GOT3 (cell line): ENCODE data around the gene TCHH.
"Not testable (repeated sequence)": the region's sequence is repeated elsewhere in the genome, so short reads cannot be mapped to it uniquely, and the experiment has no call there.

Experiments
- DNase-seq: peaks from one replicate; lab custom pipeline; 2025; ENCODE audit warnings: mixed read lengths; lab: John Stamatoyannopoulos, UW

Gene TCHH

DNA sequence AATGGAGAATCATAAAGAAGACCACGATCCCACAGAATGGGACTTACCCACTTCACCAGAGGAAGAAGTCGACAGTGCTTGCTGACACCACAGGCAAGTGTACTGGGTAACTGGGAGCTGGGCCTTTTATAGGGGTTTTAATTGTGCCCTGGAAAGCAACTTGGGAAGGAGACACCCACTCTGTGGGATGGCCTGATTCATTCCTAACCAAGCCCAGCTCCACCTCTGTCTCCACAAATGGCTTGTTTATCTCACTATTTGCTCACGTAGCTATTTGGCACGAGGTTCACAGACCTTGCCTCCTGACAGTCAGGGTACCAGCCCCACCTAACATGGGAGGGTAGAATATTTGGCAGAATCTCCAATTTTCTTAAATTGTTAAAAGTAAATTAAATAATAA is at the start of gene TCHH:
Gene TCHH (minus strand): TSS at position 101 of the 400 bp plus-strand sequence. CDS start 1,364 bp downstream, outside the sequence.
- DNase-seq, result no peak

GRCh38 chr1:152164517-152165136 is 49.4 kb upstream of the TCHH start:
- DNase-seq, result no peak

GRCh38 chr1:152162792-152163463 is 47.7 kb upstream of the TCHH start:
- DNase-seq, result no peak

GRCh38 chr1:152160576-152160975 is 45.3 kb upstream of the TCHH start:
- no peak for DNase-seq

DNA sequence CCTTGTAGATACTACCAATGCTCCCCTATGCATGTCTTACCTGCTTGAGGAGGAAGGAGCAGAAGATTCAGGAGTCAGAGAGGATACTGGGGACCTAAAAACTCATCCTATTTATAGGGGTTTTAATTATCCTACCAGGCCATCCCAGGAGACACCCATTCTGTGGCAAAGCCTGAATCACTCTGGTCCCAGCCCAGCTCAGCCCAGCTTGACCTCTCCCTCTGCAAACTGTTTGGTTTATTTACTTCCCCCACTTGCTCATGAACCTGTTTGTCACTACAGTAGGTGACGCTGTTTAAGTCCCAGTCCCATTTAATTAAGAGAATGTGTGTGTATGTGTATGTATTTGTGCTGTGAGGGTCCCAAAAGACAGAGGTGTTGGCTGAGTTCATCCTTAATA is 43.9 kb upstream of the TCHH start, which contains the start of gene RPTN:
Gene RPTN (minus strand): TSS at position 85 of the 400 bp plus-strand sequence. CDS start 1,339 bp downstream, outside the sequence.
- DNase-seq, result no peak

DNA sequence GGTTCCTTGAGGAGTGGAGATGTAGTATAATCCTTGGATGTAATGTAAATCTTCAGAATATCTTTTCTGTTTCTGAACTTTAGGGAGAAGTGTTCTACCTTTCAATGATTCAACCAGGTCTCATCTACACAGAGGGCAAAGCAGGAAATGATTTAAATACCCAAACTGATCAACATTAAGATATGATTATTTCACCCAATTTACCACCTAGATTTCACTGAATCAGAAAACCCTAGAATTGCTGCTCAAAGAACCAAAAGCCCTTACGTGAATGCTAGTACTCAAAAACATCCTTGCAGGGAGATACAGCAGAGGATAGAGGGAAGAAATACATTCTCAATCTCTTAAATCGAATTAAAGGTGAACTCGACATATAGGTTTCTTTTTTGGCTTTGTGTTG is 38.8 kb upstream of the TCHH start:
- no peak for DNase-seq

- DNase-seq, result no peak
Observed at GRCh38 chr1:152151646-152152045, 36.4 kb upstream of the TCHH start.

DNA sequence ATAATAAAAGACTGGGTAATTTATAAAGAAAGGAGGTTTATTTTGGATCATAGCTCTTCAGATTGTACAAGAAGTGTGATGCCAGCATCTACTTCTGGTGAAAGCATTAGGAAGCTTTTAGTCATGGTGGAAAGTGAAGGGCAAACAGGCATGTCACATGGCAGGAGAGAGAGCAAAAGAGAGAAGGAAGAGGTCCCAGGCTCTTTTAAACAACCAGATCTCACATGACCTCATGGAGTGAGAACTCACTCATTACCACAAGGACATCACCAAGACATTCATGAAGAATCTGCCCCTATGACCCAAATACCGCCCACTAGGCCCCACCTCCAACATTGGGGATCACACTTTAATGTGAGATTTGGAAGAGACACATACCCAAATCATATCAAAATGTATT is 33.7 kb upstream of the TCHH start:
- DNase-seq, result no peak

GRCh38 chr1:152148051-152148450 is 32.8 kb upstream of the TCHH start:
- no peak for DNase-seq

DNA sequence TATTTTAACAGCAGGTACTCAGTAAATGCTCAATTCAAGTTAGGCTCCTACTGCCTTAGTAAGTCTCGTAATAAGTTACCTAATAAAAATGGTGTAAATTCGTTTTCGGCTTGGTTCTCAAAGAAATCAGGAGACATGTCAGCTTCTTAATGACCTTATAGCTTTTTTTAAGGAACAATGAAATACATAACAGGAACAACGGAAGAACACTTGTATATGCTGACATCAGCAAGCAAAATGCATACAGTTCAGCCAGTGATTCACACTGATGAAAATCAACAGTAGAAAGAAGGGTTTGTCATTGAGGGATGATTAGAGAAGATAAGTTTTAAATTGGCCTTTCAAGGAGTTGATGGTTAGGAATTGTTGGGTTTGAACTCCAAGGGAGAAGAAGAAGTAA is 30.5 kb upstream of the TCHH start:
- DNase-seq, result no peak

- DNase-seq, result not testable (repeated sequence)
Observed at GRCh38 chr1:152144674-152145183, 29.5 kb upstream of the TCHH start.

- DNase-seq, result no peak
Observed at GRCh38 chr1:152143150-152143887, 28.1 kb upstream of the TCHH start.

- no peak for DNase-seq
Observed at GRCh38 chr1:152141971-152142584, 26.8 kb upstream of the TCHH start.

DNA sequence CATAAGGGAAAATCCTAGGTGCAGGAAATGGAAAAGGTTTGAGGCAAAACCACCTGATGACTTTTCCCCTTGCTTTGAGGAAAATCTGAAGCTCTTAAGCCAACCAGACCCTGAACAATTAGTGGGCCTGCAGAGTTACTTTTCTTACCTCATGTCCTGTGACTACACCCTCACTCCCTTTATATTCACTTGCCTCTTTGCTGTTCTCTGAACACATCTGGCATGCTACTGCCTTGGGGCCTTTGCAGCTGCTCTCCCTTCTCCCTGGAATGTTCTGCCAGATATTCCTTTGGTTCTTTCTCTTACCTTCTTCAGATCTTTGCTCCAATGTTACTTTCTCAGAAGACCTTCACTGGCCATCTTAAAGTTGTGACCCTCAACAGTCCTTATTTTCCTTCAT is 22.0 kb upstream of the TCHH start:
- no peak for DNase-seq

- DNase-seq, result no peak
Observed at GRCh38 chr1:152130186-152130585, 14.9 kb upstream of the TCHH start.

GRCh38 chr1:152127673-152128072 is 12.4 kb upstream of the TCHH start:
- no peak for DNase-seq

- no peak for DNase-seq
Observed at GRCh38 chr1:152125834-152126443, 10.7 kb upstream of the TCHH start.

GRCh38 chr1:152118915-152119314 is 3.7 kb upstream of the TCHH start:
- no peak for DNase-seq

- DNase-seq, result no peak
Observed at GRCh38 chr1:152112885-152113432, 2.3 kb downstream of the TCHH start.

DNA sequence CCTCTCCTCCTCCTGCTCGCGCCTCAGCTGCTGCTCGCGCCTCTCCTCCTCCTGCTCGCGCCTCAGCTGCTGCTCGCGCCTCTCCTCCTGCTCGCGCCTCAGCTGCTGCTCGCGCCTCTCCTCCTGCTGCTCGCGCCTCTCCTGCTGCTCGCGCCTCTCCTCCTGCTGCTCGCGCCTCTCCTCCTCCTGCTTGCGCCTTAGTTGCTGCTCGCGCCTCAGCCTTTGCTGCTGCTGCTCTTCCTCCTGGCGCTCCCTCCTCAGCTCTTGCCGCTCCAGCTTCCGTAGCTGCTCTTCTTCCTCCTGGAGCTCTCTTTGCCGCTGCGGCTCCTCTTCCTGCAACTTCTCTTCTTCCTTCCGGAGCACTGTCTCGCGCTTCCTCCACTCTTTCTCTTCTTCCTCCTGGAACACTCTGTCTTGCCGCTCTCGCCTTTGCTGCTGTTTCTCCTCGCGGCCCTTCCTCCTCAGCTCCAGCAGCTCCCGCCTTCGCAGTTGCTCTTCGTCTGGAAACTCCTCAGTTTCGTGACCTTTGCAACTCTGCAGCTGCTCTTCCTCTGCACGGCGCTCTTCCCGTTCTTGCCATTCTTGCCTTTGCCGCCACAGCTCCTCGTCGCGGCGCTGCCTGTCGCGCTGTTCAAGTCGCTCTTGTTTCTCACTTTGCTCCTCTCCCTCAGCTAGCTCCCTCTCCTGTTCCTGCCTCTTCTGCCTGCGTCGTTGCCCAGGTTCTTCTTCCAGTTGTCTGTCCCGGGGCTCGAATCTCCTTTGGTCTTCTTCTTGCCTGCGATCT is 3.0 kb downstream of the TCHH start:
- DNase-seq, result no peak

DNA sequence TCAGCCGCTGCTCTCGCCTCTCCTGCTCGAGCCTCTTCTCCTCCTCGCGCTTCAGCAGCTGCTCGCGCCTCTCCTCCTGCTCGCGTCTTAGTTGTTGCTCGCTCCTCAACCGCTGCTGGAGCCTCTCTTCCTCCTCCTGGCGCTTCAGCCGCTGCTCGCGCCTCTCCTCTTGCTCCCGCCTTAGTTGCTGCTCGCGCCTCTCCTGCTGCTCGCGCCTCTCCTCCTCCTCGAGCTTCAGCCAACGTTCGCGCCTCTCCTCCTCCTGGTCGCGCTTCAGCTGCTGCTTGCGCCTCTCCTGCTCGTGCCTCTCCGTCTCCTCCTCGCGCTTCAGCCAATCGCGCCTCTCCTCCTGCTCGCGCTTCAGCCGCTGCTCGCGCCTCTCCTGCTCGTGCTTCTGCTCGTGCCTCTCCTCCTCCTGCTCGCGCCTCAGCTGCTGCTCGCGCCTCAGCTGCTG is 3.7 kb downstream of the TCHH start:
- DNase-seq, result no peak
